Embryonic facial prominence (tissue), 1 donor: ENCODE results near the gene RPS6KB2.
"Not testable (repeated sequence)": the region's sequence is repeated elsewhere in the genome, so short reads cannot be mapped to it uniquely, and the experiment has no call there.

ENCODE experiments used
- DNase-seq: peaks from one replicate; pipeline ENCODE4 v3.0.0-alpha.2; 2016; ENCODE audit errors: extremely low spot score

RPS6KB2 gene

DNA sequence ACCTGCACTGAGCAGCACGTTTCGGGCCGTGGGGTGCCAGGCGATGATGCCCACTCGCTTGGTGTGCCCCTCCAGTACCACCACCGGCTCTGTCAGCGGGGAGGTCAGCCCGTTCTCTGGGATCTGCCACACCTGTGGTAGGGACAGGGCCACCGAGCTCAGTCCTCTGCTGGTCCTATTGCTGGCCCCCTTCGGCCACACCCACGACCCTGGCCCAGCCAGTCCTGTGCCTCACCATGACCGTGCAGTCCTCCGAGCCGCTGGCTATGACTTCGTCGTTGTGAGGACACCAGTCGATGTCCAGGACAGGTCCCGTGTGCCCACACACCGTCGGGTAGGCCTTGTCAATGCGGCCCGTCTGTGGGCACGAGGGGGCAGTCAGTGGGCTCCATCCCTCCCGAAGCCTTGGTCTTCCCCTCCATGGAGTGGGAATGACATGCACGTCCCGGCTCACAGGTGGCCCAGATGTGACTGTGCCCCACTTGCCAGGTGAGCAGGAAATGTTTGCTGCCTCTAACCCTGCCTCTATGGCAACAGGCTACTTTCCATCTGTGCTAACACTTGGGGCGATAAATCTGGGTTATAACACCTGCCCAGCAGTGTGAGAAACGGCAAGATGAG lies 13.5 kb downstream of the RPS6KB2 start:
- no peak for DNase-seq

DNA sequence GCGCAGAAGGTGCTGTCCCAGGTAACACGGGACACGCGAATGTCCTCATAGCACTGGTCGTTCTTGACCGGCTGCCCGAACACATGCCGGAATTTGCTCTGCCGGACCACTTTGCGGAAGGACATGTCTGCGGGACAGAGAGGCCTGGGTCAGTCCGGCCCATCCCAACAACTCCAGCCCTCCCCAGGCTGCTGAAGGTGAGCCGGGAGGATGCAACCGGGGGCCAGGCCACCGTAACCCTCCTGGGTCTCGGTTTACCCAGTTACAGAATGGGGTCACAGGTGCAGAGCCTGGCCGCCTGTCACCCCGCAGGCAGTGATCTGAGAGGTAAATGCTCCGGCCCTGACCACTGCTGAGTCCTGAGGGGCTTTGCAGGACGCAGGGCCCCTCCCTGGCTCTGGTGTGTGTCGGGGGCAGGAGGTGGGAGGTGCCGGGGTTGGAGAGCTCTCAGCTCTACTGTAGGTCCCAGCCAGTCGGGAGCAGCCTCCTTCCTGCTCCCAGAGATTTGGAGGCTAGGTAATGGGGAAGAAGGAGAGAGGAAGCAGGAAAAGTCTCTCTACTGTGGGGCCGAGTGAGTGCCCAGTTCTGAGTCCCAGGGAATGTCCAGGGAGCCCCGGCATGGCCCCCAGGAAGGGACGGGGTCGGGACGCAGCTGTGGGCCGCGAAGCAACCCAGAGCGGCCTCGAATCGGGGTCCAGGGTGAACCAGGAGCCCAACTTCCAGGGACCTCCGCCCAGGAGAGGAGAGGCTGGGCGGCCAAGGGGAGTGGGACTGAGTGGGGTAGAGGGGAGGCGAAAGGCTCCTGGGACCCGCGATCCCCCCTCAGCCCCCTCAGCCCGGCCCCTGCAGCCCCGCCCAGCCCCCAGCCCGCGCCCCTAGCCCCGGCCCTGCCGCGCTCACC lies 14.5 kb downstream of the RPS6KB2 start:
- no peak for DNase-seq

DNA sequence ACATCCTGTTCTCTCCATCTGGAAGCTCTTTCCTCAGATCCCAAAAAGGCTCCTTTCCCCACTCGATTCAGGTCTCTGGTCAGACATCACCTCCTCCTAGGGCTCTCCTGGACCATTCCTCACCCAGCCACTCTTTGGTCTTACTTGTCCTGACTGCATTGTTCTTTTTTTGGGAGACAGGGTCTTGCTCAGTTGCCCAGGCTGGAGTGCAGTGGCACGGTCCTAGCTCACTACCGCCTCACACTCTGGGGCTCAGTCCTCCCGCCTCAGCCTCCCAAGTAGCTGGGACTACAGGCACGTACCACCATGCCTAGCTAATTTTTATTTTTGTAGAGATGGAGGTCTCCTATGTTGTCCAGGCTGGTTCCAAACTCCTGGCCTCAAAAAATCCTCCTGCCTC lies 17.2 kb downstream of the RPS6KB2 start:
- no peak for DNase-seq

DNA sequence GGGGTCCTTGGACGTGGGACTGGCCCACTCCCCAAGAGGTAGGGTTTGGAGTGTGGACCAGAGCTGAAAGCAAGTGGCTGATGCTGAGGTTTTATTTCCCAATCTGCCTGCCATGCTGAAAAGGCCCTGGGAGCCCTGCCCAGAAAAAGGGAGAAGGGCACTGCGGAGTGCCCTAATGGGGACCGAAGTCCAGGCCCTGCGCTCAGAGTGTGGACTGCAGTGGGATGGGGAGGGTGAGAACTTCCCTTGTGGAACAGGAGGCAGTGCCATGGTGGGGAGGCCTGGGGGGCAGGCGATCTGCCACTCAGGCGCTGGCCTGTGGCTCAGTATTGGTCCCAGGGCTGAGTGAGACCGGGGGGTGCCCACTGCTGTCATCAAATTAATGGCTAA lies 19.9 kb downstream of the RPS6KB2 start:
- DNase-seq: no peak

DNA sequence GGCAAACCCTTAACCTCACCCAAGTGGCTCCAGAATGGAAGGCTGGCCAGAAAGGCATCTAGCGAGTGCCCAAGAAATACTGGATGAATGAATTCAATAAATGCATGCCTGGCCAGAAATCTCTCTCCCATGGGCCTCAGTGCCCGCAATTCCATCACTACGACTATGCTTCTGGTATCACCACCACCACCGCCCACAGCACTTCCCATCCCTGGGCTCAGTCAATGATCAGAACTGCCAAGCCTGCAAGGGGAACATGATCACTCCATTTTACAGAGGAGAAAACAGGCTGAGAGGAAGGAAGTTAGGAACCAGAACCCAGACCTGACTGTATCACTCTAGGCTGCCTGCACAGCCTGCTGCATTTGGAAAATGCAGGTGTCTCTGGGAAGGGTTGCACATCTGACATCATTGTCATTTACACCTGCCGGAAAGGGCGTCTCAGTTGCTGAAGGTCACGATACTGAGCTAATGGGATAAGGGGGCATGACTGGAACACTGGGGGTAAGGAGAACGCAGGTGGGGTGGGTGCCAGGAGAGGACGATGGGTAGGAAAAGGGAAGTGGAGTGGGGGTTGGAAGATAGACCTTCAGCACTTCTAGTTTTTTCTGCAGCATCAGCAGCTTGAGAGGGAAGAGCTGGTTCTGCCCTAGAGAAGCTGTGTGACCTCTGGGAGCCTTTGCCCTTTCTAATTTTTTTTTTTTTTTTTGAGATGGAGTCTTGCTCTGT lies 21.0 kb downstream of the RPS6KB2 start:
- no peak for DNase-seq

DNA sequence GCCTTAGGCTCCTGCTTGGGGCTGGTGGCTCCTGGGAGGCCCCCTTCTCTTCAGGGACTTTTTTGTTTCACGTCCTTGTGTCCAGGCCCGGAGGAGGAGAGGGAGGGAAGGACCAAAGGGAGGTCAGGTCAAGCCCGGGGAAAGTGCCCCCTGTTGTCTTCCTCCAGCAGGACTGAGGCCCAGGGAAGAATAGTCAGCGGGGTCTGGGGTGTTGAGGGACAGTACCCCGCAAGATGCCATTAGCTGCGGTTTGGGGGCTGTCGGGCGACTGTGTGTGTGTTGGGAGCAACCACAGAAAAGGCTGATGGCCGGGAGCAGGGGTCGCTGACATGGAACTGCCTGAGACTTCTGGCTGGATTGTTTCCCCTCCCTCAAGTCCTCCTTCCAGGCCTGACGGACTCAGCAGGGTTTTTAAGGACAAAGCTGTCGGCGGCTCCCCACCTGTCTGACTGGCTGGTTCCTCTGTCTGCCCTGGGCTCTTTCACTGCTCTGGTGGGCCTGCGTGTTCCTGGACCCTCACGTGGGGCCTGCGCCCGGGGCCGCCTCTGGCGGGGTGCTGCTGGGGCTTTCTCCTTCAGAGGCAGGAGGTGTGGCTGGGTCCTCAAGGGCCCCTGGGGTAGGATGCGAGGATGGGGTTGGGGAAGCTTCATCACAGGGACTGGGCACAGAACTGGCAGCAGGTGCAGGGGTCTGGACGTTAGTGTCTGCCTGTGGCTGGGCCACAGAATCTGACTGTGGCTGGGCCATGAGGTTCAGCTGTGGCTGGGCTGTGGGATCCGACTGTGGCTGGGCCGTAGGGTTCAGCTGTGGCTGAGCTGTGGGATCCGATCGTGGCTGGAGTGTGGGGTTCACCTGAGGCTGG lies 22.7 kb downstream of the RPS6KB2 start:
- DNase-seq: no peak

DNA sequence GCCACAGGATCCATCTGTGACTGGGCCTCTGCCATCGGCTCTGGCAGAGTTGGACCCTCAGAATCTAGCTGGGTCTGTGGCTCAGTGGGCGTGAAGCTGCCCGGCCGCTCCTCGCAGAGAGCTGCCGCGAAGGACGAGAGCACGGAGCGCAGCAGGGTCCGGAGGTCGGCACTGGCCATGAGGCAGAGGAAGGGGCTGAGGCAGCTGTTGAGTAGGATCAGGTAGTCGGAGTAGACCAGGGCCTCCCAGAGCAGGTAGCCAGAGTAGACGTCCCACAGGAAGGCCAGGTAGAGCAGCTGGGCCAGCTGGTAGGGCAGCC lies 23.3 kb downstream of the RPS6KB2 start:
- no peak for DNase-seq

DNA sequence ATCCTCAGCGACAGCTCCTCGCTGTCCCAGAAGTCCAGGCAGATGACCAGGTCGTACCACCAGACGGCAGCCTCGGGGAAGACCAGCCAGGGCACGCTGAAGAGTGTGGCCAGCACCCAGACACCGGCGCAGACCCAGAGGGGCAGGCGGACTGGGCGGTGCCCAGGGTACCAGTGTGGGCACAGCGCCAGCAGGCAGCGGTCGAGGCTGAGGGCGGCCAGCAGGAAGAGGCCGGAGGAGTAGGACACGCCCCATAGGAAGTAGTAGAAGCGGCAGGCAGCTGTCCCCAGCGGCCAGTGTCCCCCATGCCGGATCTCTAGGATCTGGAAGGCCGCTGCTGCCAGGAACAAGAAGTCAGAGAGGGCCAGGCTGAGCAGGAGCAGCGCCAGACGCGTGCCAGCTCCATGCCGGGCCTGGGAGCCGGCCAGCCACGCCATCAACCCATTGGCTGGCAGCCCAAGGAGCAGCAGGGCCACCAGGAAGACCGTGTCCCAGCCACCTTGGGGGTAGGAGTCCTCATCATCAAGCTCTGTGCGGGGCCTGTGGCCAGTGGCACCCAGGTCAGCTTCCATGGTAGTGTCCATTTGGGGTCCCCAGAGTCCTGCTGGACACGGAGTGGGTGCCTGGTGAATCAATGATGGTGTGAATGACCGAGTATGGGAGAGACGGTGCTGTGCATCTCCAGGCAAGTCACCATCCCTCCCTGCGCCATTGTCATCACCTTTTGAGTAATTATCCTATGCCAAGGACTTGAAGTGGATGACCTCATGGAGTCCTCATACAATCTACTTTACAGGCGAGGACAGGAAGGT lies 24.1 kb downstream of the RPS6KB2 start, which contains the start of gene GPR152:
TSS of gene GPR152 (minus strand) at position 589 of the 812 bp plus-strand sequence. CDS start at position 584, 5 bp downstream.
- DNase-seq: no peak

DNA sequence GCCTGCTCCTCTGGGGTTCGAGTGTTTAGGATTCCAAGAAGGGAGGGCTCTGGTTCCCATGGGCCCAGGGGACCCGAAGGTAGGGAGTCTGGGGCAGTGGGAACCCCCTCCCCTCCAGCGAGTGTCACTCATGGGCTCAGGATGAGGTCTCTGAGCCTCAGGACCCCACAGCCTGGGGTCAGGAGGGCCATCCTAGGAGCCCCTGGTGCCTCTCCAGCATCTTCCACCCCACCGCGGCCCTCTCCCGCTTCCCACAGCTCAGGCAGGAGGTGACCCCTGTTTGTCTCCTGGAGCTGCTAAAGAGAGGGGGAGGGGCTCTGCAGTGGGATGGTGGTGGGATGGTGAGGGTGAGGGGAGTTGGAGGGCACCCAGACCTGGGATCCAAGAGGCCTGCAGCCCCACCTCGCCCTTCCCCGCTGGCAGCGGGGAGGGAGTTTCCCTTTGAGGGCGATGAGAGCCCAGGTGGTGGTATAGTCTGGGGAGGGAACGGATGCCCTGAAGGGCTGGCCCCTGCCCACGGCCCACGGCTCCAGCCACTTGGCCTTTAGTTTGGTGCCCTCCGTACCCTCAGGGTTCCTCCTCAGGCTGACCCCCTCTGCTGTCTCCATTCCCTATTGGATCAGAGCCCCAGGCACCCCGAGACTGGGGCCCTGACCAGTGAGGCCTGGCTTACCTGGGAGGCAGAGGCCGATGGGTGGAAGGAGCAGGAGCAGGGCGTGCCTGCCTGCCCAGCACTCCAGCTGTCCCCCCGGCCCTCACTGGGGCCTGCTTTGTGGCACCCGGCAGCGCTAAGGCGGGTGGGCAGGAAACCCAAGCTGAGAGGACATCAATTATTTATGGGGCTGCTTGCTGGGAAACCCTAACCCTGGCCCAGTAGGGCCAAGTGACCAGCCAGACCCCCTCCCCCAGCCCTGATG lies 25.8 kb downstream of the RPS6KB2 start:
- DNase-seq: no peak

DNA sequence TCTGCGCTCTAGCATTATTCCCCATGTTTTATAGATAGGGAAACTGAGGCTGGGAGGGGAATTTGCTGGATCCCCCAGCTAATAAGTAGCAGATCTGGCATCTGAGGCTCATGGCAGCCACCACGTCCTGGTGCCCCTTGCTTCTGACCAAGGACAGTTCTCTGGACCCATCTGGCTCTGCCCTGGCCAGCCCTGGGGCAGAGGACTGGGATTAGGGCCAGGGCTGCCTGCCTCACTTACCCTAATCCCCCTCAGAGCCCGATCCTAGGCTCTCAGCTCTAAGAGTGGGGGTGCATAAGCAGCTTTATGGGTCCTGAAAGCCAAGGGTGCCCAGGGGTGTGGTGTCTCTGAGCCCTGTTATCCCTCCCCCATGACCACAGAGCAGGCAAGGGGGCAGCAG lies 26.8 kb downstream of the RPS6KB2 start, which contains the start of gene CABP4:
TSS of gene CABP4 (plus strand) at position 301 of the 400 bp plus-strand sequence. CDS start at position 371, 70 bp downstream.
- DNase-seq: no peak

DNA sequence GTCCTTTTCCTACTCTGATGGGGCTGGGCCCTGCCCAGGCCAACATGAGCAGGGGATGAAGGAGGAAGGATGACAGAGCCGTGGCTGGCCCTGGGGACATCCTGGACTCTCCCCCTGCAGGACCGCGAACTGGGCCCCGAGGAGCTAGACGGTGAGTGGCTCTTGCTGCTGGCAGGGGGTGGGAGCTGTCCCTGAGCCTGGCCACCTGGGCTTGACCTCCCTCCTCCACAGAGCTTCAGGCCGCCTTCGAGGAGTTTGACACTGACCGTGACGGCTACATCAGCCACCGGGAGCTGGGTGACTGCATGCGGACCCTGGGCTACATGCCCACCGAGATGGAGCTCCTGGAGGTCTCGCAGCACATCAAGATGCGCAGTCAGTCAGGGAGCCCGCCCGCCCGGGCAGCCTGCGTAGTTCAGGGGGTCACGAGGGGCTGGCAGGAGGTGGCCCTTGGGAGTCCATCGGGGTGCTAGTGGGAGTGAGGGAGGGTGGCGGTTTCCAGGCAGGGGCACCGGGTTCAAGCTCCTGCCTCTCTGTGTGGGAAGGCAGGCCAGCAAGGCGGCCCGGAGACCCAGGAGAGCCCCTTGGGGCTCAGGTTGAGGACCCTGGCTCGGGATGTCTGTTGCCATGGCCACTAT lies 27.9 kb downstream of the RPS6KB2 start:
- no peak for DNase-seq

DNA sequence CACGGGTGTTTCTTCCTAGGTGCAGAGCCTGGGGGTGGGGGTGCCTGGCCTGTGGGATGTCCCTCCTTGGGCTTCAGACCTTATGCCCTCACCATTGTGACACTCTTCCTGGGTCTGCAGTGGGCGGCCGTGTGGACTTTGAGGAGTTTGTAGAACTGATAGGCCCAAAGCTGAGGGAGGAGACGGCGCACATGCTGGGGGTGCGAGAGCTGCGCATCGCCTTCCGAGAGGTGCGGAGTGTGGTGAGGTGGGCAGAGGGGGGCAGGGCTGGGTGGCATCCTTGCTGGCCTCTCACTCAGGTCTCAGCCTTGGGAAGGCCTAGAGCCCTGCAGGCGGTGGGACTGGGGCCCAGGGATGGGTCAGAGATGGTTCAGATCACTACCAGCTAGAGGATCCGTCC lies 29.2 kb downstream of the RPS6KB2 start:
- DNase-seq: no peak

DNA sequence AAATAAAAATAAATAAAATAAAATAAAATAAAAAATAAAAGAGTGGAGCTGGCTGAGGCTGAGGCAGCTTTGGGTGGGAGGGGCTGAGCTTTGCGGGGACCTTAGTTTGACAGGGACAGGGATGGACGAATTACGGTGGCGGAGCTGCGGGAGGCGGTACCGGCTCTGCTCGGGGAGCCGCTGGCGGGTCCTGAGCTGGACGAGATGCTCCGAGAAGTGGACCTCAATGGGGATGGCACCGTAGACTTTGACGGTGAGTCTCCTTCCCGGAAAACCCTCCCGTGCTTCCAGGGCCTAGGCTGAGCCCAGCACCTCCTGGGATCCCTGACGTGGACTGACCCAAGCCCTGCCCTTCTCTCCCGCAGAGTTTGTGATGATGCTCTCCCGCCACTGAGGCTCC lies 30.0 kb downstream of the RPS6KB2 start:
- no peak for DNase-seq

DNA sequence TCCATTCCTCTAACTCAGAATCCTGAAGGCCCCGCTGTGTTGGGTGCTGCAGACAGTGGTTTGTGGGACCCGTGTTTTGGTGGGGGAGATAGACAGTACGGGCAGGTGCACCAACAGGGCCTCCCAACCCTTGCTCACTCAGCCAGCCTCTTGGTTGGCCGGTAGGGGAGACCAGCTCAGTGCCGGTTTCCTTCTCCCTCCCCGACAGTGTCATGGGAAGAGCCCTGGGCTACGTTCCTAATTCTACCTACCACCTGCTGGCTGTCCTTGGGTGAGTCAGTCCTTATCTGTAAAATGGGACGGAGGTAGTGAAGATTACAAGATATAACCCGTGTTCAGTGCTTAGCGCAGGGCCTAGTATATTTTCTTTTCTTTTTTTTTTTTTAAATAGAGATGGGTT lies 34.9 kb downstream of the RPS6KB2 start:
- DNase-seq: no peak

DNA sequence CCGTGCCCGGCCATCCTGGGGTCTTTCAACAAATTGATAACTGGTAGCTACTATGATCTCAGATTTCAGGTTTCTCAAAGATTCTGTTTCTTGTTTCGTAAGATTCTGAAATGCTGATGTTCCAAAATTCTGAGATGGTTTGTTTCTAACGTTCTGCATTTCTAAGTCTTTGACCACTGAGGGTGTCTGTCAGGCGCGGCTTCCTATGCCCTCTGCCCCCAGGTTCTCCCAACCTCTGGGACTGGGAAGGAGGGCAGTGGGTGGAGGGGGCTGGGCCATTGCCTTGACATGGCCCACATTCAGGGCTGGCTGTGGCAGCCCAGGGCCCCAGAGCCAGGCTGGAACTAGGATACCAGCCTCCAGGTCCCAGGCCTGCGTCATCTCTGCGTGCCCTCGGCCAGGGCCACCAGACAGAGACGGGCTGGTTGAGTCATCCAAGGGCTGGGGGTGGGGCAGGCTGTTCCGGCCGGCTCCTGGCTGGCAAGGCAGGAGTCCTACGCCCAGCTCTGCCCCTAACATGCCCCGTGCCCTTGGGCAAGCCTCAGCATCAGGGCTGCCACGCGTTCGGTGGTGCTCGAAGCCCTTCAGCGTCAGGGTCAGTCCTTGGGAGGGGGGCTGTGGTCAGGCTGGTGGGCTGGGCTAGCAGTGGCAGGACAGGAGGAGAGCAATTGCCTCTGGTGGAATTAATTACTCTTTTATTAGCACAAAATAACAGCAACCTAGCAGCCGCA lies 35.6 kb downstream of the RPS6KB2 start:
- no peak for DNase-seq

DNA sequence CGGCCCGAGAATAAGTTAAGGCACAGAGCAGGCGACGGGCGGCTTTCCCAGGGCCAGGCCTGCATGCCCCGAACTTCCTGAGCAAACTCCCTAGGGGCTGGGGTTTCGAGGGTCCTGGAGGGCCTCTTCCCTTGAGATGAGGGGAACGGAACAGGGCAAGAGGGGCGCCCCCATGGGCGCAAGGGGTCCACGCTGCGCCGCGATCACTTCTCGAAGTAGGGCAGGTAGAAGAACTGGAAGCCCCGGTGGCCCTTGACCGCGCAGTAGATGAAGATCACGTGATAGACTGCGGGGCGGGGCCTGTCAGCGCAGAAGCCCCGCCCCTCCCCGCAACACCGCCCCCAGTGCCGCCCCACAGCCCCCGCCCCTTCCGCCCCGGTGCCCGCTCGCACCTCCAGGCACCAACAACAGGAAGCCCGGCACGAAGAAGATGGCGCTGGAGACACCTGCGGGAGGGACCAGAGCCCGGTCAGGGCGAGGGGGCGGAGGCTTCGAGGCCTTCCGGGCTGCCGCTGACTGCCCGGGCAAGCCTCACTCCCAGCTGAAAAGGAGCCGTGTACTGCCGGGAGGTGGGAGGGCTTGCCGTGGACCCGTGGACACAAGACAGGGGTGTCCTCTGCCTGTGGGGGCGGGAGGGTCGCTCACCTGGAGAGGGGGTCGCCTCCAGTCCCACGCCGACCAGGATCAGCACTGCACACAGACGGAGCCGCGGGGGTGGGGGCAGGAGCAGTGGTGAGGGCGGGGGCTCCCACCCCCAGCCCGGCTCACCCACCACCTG lies 36.3 kb downstream of the RPS6KB2 start:
- DNase-seq: peak; percentile 59

DNA sequence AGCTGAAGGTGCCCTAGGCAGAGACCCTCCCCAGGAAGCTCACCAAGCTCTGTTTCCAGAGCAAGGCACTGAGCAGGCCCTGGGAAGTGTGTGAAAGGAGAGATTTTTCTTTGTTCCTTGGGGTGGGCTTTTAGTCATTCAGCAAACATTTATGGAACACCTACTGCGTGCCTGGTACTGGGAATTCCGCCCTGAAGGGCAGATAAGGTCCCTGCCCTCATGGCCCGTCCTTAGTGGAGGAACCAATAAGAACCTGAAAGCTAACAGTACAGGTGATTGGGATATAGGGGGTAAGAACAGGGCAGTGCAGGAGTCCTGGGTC lies 36.9 kb downstream of the RPS6KB2 start:
- DNase-seq: no peak

DNA sequence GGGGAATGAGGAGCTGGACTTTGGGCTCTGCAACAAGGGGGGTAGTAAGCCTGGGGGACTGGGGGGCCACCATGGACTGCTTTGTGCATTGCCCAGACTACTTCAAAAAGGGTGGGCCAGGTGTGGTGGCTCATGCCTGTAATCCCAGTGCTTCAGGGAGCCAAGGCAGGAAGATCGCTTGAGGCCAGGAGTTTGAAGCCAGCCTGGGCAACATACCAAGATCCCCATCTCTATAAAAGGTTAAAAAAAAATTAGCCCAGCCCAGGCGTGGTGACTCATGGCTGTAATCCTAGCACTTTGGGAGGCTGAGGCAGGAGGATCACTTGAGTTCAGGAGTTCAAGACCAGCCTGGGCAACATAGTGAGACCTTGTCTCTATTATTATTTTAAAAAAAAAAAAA lies 37.2 kb downstream of the RPS6KB2 start:
- DNase-seq: not testable (repeated sequence)
